Measurements from ENCODE around the gene UAP1.

DNA sequence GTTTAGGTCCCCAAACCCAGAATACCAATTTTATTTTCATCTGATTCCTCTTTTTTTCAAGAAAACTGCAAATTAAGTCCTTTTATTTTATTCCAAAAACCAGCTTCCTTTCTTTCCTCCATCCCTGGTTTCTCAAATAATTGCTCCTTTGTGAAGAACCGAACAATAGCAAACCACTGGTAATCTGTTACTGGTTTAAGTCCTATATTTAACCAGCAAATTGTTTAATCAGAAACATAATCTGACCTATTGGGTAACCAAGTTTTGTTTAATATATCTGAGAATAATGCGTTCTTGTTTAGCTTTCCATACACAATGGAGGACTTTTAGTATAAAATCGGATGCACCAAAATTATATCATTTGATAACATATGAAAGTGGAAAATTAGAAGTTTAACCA is 57.6 kb downstream of the UAP1 start:
- TF ChIP-seq, protein P1, sequence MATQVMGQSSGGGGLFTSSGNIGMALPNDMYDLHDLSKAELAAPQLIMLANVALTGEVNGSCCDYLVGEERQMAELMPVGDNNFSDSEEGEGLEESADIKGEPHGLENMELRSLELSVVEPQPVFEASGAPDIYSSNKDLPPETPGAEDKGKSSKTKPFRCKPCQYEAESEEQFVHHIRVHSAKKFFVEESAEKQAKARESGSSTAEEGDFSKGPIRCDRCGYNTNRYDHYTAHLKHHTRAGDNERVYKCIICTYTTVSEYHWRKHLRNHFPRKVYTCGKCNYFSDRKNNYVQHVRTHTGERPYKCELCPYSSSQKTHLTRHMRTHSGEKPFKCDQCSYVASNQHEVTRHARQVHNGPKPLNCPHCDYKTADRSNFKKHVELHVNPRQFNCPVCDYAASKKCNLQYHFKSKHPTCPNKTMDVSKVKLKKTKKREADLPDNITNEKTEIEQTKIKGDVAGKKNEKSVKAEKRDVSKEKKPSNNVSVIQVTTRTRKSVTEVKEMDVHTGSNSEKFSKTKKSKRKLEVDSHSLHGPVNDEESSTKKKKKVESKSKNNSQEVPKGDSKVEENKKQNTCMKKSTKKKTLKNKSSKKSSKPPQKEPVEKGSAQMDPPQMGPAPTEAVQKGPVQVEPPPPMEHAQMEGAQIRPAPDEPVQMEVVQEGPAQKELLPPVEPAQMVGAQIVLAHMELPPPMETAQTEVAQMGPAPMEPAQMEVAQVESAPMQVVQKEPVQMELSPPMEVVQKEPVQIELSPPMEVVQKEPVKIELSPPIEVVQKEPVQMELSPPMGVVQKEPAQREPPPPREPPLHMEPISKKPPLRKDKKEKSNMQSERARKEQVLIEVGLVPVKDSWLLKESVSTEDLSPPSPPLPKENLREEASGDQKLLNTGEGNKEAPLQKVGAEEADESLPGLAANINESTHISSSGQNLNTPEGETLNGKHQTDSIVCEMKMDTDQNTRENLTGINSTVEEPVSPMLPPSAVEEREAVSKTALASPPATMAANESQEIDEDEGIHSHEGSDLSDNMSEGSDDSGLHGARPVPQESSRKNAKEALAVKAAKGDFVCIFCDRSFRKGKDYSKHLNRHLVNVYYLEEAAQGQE (IDR thresholded peaks at IDR 0.05; ENCODE audit: low read depth): no peak
- no peak for TF ChIP-seq CEBPB (IDR thresholded peaks at IDR 0.05)

Measured in Ishikawa (cell line).